NCI-H526 (cell line): ENCODE measurements around the gene TMEM53.

Experiments used
- DNase-seq, 2 experiments: peaks; one replicate each; lab custom pipeline; 2025; lab: John Stamatoyannopoulos, UW

Gene TMEM53

DNA sequence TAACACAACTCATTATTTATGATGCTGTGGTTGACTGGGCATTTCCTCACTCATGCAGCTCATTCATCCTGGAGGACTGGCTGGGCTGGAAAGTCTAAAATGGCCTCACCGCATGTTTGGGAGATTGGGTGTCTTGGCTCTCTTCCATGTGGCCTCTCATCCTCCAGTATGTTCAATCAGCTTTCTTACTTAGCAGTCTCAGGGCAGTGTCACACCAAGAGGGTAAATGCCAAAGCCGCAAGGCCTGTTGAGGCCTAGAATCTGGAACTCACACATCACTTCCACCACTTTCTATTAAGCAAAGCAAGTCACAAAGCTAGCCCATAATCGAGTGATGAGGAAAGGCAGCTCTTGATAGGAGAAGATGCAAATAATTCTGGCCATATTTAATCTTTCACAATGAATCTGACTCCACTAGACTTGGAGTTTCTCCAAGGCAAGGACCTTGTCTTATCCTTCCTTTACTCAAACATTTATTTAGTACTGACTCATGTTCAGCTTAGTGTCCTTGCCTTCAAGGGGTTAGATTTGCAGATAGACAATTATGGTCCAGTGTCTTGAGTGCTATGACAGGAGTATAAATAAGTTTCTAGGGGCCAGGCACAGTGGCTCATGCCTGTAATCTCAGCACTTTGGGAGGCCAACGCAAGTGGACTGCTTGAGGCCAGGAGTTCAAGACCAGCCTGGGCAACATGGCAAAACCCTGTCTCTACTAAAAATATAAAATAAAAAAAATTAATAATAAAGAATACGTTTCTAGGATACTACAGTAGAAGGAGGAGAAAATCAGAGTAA is 45.1 kb downstream of the TMEM53 start:
- DNase-seq, result no peak

DNA sequence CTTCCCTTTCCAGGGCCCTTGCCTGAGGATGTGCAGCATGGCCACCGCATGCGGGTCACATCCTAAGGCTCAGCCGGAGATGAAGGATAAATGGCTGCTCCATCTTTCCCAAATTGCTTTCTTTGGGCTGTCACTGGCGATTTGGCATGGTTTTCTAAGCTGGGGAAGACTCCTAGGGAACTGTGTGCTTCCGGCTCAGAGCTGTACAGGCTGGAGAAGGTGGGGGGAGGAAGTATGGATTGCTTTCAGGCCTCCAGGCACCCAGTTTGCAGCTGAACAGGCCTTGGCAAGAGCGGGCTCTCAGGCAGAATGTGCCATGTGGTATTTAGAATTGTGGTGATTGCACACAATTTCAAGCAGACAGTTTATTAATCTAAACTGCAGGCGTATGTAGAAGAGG is 48.9 kb downstream of the TMEM53 start:
- no peak for DNase-seq

DNA sequence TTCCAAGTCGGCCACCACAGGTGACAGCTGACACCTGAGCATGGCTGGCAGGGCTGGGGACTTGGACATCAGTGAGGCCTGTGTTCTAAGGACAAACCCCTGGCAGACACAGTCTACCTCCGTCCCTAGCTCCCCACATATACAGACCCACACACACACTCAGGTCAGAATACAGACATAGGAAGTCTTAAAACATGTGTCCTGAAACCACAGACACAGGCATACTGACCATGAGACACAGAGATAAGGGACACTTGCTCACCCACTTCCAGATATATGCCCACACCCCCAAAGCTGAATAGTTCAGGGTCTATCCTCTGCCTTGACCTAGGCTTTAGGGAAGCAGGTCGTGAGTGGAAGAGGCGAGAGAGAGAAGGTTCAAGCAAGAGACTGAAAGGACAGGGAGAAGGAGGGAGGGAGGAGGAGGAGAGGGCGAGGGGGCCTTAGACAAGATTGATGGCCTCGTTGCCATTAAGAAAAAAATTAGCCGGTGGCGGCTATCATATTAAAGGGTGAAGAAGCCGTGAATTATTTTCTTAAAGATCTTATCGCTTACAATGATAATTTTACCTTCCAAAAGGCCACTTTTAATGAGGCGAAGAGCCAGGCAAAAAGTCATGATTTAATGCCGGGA is 49.9 kb downstream of the TMEM53 start:
- no peak for DNase-seq

DNA sequence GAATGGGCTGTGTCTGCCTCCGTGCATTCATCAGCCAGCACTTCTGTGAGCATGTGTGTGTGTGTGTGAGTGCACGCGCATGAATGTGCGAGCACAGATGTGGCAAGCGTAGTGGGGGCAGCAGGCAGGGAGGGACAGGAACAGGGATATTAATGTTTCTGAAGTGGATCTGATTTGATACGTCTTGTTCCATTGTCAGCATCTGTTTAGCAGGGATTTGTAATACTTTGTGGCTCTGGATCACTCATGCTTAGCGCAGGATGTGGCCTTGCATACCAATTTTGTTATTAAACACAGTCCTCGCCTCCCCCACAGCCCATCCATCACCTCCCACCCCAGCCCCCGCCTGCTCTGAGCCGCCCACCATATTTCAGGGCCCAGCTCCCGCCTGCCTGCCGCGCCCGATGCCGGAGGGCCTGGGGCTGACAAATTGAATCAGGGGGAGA is 52.4 kb downstream of the TMEM53 start:
- no peak for DNase-seq

DNA sequence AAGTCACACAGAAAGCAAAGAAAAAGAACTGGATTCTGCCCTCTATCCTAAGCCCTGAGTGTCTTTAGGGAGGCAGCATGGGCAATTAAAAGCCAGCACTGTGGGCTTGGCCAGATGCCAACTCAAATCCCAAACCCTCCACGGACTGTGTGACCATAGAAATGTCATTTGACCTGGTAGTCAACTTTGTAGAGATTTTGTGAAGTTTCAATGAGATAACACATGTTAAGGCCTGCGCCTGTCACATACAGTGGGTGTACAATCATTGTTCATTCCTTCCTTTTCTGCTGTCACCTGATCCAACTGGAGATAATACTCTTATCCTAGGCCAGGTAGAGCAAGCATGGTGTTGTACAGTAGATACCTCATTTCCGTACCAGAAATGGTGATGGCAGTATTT is 54.2 kb downstream of the TMEM53 start:
- no peak for DNase-seq

DNA sequence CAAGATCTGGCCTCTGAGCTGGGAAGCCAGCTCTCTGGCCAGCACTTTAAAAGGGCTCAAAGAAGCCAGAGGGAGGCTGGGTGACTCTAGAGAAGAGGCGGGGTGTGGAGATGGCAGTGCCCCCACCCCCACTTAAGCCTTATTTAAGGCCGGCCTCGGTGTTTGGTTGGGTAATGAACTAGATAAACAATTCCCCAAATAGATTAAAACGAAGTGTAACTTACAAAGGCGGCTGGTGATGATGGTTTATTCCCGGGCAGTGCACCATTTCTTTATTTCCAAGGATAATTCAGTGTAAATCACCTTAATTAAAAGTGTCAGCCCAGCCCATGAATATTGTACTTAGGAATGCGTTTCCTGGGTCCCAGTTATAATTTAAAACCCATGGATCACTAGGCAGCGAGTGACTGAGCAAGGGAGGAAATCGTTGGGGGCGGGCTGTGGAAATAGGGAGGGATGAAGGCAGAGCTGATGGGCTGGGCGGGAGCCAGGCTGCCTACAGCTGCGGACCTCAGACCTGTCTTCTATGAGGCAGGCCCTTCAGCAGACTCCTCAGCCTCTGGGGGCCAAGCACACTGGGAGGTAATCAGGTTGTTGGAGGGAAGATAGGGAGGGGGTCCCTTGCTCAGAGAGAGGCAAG is 54.9 kb downstream of the TMEM53 start:
- DNase-seq, result no peak

DNA sequence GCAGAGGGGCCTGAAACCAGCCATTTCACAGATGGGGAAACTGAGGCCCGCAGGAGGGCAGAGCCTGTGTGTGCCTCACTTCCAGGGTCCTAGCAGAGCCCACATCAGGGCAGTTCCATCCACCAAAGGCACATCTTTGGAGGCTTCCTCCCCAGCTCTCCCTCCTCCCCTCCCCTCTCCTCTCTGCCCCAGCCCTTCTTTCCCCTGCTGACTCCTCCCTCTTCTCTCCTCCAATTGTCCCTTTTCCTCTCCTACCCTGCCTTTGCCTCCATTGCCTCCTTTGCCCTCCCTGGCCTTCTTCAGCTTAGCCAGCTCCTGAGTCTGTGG is 56.6 kb downstream of the TMEM53 start:
- DNase-seq, result no peak

DNA sequence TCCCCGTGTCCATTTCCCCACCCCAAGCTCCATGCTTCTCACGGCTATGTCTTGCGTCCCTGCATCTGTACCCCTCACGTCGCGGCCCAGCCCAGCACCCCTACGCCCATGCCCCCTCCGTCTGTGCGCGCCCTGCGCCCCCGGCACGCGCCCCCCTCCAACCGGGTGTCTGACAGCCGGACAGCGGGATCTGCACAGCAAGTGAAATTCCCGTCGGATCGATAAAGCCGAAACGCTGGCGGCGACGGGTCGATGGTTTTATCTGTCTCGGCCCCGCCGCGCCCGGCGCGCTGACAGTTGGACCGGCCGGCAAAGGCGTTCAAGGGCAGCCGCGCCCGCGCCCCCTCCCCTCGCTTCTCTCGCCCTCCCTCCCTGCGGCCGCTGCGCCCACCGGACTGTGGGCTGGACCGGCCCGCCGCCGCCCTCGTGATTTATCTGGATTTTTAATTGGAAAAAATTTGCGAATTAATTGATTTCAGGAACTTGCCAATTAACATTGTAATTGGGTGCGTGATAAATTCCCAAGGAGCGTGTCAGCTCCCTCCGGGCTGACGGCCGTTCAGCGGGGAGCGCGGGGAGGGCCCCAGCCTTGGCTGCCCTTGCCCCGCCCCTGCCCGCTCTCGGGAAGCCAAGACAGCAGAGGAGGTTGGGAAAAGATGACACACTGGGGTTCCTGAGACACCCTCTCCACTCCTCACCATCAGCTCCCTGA is 57.1 kb downstream of the TMEM53 start:
- DNase-seq, result no peak

DNA sequence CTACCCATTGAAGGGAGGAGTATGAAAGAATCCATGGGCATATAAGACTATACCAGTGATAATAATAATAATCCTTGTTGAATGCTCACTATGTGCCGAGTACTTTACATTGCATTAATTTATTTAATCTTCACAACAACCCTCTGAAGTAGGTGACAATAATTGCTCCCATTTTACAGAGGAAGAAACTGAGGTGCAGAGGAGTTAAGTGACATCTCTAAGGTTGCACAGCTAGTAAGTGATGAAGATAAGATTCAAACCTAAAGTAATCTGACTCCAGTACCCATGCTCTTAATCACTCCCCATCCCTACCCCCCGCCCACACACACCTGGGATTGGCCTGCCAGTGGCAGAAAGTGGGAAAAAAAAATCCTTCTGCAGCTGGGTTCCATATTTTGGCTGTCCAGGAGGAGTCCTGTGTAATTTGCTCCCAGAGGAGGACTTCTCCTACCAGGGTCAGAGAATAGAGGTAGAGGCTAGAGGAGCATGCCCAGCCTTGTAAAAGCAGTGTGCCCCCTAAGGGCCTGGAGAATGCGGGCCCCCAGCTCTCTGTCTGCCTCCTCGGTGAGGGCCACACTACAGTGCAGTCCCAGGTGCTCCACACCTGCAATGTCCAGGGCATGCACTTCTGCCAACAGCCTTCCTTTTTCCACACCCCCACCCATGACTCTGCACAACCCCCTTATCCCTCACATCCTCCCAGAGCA is 57.8 kb downstream of the TMEM53 start:
- no peak for DNase-seq

DNA sequence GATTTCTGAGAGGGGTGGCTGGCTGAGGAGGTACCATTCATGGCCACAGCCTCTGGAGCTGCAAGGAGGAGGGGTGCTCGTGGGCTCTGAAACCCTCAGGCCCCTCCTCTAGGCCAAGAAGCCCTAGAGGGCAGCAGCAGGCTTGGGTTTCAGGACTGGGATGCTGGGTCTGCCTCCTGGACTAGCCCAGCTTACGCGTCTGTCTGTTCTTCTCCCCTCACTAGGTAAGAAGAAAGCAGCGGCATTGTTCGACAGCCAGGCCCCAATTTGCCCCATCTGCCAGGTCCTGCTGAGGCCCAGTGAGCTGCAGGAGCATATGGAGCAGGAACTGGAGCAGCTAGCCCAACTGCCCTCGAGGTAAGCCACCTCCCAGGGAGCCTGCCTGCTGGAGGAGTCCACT is 60.3 kb downstream of the TMEM53 start:
- DNase-seq, result no peak

DNA sequence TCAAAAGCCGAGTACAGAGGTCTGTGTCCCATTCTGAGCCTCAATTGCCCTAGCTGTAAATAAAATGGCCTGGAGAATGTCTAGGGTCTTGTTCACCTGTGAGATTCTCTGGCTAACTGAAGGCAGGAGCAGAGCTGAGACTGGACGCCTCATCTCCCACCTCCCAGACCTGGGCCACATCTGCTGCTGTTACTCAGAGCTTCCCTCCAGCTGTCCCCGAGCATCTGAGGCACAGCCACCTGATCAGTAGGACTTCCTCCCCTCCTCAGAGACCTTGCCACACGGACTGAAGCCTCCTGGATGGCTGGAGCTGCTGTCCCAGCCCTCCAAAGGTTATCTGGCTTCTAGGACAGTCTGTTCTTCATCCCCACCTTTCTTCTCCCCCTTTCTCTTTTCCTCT is 62.4 kb downstream of the TMEM53 start:
- no peak for DNase-seq

DNA sequence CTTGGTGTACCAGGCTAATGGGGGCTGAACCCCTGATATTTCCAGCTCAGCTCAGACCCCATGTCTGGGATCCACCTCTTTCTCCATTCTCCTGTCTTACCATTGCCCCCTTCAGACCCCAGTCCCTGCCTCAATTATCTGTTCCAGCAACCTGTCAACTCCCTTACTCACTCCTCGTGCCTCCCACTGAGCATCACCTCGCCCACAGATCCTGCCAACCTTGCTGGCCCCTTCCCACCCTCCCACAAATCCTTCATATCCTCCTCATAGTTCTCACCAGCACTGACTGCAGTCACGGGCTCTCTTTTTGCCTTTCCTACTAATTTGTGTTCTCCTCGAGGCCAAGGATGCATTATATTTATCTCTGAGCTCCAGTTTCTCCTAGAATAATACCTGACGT is 62.9 kb downstream of the TMEM53 start:
- no peak for DNase-seq

DNA sequence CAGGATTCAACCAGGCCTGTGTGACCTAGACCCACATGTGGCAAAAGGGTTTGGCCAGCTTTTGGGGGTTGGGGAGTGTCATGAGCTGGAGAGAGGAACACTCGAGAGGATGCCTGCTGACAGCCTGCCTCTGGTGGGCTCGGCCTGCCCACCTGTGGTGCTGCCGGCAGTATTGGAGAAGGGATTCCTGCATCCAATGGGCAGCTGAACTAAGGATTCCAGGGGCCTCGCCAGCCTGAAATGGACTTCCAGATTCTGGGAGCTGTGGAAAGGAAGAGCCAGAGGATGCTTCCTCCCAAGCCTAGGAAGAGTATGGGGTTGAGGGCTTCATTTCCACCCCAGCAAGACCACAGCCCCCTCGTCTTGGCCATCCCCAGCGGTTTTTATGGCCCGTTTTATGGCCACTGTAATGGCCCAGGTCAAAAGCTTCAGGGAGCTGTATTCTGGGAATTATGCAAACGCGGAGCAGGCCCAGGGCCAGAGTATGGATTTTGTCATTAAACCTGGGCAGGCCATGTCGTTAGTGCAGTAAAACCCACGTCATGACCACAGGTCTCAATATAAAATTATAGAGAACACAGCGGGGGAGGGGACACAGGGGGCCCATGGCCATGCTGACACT is 63.6 kb downstream of the TMEM53 start:
- DNase-seq, result peak; percentile 64 to 76

DNA sequence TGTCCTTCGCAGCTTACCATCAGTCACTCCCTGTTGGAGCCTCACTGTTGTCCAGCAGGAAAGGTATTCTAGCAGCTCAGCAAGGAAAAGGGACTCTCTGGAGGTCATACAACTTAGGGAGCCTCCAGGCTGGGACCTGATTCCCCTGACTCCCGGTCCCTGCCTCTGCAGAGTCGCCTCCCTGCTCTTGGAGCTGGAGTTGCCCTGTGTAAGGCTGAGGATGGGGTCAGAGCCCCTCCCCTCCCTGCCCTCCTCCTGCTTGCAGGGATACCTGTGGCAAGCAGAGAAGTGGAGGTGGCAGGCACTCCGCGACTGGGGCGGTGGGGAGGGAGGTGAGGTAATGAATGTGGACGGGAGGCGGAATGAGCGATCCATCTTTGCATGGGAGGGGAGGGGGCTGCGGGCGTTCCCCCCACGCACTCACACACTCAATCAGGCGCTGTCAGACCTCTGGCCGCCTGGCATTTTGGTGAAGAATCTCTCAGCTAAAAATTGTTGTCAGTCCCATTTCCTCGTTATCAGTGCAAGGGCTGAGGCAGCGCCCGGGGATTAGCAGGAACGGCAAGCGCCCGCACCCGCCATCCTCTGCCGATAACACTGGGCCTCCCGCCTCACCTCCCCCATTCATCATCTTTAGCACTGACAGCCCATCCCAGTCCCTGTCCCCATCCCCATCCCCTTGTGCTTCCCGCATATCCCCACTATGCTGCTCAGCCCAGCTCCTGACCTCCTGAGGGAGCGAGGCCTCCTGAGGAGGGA is 64.3 kb downstream of the TMEM53 start:
- DNase-seq, result peak; percentile 31 to 64

DNA sequence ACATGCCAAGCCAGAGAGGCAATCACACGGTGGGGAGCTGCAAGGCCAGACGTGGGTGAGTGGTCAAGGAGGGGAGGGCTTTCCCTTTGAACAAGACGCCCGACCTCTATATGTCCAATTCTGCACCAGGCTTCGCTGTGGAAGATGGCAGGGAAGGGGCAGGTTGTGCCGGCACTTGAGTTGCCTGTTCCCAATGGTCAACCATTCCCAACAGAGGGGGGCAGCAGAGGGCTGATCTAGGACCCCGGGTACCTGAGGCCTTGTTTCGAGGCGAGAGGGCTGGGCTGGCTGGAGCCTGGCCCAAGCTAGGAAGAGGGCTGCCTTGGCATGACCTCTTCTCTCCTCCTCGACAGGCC is 64.9 kb downstream of the TMEM53 start:
- DNase-seq, result peak in 1 of 2 experiments; percentile 70

DNA sequence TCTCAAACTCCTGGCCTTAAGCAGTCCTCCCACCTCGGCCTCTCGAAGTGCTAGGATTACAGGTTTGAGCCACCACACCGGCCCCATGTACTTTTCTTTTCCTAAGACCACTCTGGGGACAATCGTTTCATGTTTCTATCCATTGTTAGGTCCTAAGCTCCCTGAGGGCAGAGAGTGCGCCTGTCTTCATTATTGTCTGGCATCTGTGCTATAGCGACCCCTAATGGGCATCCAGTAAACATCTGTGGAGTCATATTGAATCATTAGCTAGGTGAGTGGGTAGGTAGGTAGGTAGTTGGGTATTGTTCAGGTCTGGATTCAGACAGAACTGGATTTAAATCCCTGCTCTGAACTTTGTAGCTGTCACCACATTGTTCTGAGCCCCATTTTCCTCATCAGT is 66.1 kb downstream of the TMEM53 start:
- peak in 1 of 2 experiments; percentile 39 for DNase-seq

DNA sequence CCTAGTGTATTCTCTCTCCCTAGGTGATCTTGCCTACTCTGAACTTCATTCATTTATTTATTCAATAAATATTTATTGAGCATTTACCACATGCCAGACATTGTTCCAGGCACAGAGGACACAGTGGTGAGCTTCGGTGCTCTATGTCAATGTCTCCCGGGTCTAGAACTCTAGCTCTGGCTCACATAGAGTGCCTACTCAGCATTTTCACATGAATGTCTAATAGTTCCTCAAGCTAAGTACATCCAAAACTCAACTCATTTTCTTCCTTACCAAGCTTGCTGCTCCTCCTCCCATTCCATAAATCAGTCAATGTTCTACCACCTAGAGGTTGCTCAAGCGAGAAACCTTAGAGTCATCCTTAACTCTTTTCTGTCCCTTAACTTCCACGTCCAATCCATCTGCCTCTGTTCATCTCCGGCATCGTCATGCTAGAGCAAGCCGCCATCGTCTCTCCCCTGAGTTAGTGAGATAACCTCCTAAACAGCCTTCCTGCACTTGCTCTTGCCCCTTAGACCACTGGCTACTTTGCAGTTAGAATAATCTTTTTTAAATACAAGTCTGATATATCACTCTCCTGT is 67.5 kb downstream of the TMEM53 start:
- DNase-seq, result no peak

DNA sequence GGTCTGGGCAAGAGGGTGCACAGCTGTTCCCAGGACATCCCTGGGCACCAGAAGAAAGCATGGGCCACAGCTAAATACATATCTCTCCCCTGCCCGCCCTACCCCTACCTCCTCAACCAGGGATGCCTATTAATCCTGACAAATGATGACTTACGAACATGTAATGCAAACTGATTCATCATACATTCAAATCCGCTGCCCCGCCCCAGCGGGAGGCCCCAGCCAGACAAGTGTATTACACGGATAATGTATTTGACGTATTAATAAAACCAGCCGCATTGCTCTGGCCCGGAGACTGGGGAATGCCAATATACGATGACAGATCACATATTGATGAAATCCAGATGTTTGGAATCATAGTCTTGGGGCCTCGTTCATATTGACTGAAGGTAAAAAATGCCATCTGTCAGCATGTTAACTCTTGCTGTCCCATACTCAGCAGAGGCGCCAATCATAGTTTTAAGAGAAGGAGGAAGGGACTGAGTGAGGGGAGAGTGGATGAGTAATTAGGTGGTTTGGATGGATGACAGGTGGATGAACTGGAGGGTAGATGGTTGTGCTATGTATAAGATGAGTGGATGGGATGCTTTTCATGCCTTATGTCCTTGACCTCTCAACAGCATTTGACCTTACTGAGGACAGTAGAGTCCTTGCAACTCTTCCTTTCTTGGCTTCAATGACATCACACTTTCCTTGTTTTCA is 68.2 kb downstream of the TMEM53 start:
- DNase-seq, result peak; percentile 64 to 83

DNA sequence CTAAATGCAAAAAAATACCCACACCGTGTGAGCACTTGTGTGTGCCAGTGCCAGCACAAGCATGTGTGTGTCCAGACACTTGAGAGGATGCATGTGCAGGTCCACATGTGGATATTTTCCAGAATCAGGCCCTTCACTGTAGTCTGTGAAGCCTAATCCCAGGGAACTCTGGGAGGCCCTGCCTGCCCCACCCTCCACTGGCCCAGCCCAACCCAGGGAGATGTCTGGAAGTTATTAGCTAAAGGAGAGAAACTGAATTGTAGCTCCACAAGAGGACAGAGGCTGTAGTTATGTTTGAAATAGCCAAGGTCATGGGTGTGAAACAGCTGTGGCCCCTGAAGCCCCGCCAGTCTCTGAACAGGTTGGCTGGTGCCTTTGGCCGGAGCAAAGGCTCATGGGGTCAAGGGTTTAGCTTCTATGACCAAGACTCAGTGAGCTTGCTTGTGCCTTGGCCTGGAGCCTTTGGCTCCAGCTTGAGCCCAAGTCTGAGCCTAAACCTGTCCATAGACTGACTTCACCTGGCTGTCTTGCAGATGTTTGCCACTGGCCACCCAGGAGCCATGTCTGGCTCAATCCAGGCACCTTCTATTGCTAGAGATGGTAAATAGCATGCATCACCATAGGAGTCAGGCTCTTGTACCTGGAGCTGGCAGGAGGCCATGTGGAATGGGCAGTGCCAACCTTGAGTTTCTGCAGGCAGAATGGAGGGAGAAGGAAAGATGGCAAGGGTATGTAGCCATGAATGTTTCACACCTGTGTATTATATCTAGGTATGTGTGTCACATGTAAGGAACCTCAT is 69.9 kb downstream of the TMEM53 start:
- no peak for DNase-seq
